Activated T-cell treated with anti-CD3 and anti-CD28 coated beads, Interleukin-2, amount 50 U/mL, for 24 hours (primary cell): Measurements from ENCODE around the gene CHMP2A.
"Not testable (repeated sequence)": the region's sequence is repeated elsewhere in the genome, so short reads cannot be mapped to it uniquely, and the experiment has no call there.

Experiments used
- DNase-seq: peaks from one replicate; pipeline ENCODE4 v3.0.0-alpha.2; 2020
- H3K27ac Mint-ChIP-seq: 2 replicates; pipeline ENCODE4 v1.8.0; 2020; ENCODE audit warnings: mild to moderate bottlenecking, mixed read lengths
- H3K27me3 Mint-ChIP-seq: 2 replicates; pipeline ENCODE4 v1.8.0; 2020; ENCODE audit warnings: mixed read lengths
- H3K36me3 Mint-ChIP-seq: 2 replicates; pipeline ENCODE4 v1.8.0; 2020; ENCODE audit warnings: low read depth, mixed read lengths
- H3K4me1 Mint-ChIP-seq: 2 replicates; pipeline ENCODE4 v1.8.0; 2020; ENCODE audit warnings: low read depth, mixed read lengths
- H3K4me3 Mint-ChIP-seq: 2 replicates; pipeline ENCODE4 v1.8.0; 2020; ENCODE audit warnings: mild to moderate bottlenecking, moderate library complexity, mixed read lengths
- H3K9me3 Mint-ChIP-seq: 2 replicates; pipeline ENCODE4 v1.8.0; 2020; ENCODE audit warnings: mixed read lengths

Gene CHMP2A

DNA sequence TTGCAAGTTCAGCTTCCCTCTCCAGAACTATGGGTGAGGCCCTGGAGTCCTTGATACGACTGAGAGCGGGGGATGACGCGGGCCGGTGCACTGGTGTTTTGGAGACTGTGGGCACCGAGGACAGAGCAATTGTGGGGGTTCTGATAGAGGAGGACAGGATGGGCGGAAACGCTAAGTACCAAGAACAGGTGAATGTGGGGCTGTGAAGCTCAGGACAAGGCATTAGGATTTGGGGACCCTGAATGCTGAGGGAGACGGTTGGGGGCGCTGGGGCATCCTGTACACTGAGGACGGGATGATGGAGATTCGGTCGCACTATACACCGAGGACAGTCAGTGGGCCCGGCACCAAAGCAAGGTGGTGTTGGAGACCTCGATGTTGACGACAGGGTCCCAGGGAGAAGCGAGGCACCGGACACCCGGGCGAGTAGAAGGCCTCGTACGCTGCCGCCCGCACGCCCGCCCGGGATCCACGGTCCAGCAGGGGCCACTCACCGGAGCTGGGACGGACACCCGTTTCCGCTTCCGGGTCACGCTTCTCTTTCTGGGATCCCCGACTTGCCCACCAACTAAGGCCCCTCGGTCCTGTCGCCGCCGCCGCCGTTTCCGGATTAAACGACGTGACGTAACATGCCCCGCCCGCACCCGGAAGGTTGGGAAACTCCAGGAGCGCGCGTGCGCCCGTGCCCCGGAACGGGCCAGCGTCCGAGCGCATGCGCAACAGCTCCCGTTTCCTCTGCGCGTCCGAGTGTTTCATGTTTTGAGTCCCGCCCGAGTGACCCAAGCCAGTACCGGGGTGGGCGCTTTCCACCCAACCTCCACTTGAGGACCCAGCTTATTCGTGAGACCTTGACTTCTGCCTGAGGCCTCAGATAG lies at the start of gene CHMP2A:
TSS of gene CHMP2A (minus strand) at position 612 of the 875 bp plus-strand sequence. CDS start 893 bp downstream, outside the sequence.
- Mint-ChIP-seq H3K27me3 (no peaks in the 10 kb centered on the region), H3K4me3 (peak within 1 kb of the TSS; percentile 97), H3K36me3 (peaks cover 93% of the 10 kb centered on the region), H3K27ac (peak within 1 kb of the TSS; percentile 96), H3K9me3 (no peaks in the 10 kb centered on the region), H3K4me1 (peaks cover 59% of the 10 kb centered on the region)
- DNase-seq, result peak; percentile 99

DNA sequence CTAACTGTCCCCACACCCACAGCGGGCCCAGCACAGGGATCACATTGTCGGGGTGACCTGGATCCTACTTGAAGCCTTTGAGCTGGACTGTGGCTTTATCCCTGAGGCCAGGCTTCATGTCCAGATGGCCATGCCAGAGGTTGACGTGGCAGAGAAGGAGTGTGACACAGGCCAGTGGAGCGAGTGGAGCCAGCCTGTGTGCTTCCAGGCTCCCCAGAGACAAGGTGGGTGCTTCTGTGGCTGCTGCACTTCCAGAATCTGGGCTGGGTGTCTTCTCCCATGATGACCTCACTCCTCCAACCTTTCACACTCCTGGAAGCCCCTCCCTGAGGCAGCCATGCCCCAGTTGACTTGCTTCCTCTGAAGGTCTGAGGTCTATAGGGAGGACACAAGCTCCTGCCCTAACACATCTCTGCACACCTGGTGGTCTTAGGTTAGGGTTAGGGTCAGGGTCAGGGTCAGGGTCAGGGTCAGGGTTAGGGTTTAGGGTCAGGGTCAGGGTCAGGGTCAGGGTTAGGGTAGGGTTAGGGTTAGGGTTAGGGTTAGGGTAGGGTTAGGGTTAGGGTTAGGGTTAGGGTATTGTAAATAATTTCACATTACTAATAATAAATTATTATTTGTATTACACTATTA lies 31.3 kb upstream of the CHMP2A start:
- H3K4me3 Mint-ChIP-seq, result no peak overlapping the region
- peaks cover 26% of the 10 kb centered on the region for H3K36me3 Mint-ChIP-seq
- peaks cover 3% of the 10 kb centered on the region for H3K4me1 Mint-ChIP-seq
- no peaks in the 10 kb centered on the region for H3K27me3 Mint-ChIP-seq
- DNase-seq, result no peak
- H3K9me3 Mint-ChIP-seq, result no peaks in the 10 kb centered on the region
- no peak overlapping the region for H3K27ac Mint-ChIP-seq

DNA sequence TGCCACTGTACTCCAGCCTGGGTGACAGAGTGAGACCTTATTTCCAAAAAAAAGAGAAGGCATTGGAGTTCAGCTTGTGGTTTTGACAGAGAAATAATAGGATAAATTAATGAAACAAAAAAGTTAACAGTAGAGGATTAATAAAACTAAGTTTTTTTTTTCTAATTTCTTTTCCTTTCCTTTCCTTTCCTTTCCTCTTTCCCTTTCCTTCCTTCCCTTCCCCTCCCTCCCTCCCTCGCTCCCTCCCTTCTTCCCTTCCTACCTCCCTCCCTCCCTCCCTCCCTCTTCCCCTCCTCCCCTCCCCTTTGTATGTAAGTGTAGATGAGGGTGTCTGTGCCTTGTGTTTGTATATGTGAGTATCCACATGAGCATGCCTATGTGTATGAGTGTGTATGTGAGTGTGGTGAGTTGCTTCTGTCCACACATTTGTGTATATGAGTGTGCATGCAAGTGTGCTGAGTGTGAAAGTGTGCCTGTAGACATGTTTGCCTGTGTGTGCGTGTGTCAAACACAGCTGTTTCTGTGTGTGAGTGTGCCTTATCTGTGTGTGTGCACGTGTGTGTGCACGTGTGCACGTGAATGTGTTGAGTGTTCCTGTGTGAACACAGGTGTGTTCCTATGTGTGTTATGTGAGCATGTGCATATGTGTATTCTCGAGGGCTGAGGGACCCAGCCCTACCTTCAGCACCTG lies 30.7 kb upstream of the CHMP2A start:
- Mint-ChIP-seq H3K27ac (no peak overlapping the region), H3K4me3 (no peak overlapping the region), H3K9me3 (no peaks in the 10 kb centered on the region), H3K4me1 (peaks cover 9% of the 10 kb centered on the region), H3K27me3 (no peaks in the 10 kb centered on the region), H3K36me3 (peaks cover 28% of the 10 kb centered on the region)
- no peak for DNase-seq

DNA sequence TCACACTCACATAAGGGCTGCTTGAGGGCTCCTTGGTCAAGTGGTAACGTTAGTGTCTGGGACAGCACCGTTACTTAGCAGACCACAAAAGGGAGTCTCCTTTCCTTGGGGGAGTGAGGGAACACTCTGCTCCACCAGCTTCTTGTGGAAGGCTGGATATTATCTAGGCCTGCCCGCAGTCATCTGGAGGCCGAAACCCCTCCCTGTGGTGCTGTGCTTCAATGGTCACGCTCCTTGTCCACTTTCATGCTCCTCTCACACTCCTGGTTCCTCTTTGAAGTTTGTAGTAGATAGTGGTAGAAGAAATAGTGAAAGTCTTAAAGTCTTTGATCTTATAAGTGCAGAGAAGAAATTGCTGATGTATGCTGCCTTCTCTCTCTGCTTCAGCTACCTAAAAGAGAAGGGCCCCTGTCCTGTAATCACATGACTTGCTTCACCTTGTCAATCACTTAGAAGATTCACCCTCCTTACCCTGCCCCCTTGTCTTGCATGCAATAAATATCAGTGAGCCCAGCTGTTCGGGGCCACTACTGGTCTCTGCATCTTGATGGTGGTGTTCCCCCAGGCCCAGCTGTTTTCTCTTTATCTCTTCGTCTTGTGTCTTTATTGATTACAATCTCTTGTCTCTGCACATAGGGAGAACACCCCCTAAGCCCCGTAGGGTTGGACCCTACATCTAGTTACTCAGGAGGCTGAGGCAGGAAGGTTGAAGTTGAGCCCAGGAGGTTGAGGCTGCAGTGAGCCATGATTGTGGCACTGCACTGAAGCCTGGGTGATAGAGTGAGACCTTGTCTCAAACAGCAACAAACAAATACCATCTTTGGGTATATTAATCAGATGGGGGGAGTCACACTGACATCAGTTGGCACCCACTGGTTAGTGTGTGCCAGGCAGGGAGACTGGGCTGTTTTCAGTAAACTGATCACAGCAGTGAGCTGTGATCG lies 29.9 kb upstream of the CHMP2A start:
- Mint-ChIP-seq H3K4me3 (no peak overlapping the region), H3K27me3 (no peaks in the 10 kb centered on the region), H3K27ac (no peak overlapping the region), H3K4me1 (peaks cover 9% of the 10 kb centered on the region), H3K9me3 (no peaks in the 10 kb centered on the region), H3K36me3 (peaks cover 28% of the 10 kb centered on the region)
- no peak for DNase-seq

DNA sequence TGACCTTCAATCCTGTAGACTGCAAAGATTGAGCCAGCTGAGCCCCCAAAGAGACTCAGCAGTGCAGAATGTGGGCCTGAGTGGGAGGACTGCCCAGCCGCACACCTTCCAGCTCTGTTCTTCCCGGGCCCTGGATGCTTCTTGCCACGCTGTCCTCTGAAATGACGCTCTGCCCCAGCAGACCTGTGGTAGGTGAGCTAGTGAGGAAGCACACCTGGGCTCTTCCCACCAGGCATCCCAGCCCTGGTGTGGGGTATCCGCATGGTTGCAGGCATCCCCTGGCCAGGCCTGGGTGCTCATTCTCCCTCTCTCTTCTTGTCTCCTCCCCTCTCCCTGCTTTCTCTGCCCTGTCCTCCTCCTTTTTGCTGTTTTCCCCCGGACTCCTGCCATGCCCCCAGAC lies 28.1 kb upstream of the CHMP2A start:
- H3K4me3 Mint-ChIP-seq, result no peak overlapping the region
- H3K27ac Mint-ChIP-seq, result no peak overlapping the region
- no peaks in the 10 kb centered on the region for H3K9me3 Mint-ChIP-seq
- peaks cover 35% of the 10 kb centered on the region for H3K36me3 Mint-ChIP-seq
- DNase-seq, result no peak
- H3K27me3 Mint-ChIP-seq, result no peaks in the 10 kb centered on the region
- H3K4me1 Mint-ChIP-seq, result peaks cover 26% of the 10 kb centered on the region

DNA sequence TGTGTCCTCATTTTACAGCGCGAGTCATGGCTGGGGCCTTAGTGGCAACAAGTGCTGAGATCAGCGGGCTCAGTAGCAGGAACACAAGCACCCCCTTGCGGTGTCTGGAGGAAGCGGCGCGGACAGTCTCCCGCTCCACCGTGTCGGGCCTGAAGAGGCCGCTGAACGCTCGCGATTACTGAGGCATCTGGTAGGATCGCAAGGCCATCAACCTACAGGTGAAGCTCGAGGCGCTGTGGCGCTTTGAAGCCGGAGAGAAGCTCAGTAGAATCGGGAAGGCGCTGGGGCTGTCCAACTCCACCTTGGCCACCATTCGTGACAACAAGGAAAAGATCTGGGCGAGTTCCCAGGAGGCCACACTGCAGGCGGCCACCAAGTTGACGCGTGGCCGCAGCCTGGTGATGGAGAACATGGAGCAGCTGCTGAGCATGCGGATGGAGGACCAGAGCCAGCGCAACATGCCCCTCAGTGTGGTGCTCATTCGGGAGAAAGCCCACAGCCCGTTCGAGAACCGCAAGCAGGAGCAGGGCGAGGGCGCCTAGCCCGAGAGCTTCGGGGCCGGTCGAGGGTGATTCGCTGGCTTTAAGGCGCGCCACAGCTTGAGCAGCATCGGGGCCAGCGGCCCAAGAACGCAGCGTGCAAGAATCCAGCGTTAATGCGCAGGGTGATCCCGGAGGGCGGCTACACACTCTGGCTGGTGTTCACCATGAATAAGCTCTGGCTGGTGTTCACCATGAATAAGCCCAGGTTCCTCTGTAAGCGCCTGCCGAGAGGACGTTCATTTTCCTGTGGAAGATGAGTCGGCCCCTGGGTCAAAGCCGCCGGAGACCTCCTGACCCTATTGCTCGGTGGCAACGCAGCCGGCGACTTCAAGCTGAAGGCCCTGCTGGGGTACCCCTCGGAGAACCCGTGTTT lies 26.6 kb upstream of the CHMP2A start:
- Mint-ChIP-seq H3K27me3 (no peaks in the 10 kb centered on the region), H3K27ac (peak overlapping the region; percentile 87), H3K9me3 (no peaks in the 10 kb centered on the region), H3K4me1 (peaks cover 34% of the 10 kb centered on the region), H3K36me3 (peaks cover 39% of the 10 kb centered on the region), H3K4me3 (no peak overlapping the region)
- DNase-seq, result peak; percentile 93

DNA sequence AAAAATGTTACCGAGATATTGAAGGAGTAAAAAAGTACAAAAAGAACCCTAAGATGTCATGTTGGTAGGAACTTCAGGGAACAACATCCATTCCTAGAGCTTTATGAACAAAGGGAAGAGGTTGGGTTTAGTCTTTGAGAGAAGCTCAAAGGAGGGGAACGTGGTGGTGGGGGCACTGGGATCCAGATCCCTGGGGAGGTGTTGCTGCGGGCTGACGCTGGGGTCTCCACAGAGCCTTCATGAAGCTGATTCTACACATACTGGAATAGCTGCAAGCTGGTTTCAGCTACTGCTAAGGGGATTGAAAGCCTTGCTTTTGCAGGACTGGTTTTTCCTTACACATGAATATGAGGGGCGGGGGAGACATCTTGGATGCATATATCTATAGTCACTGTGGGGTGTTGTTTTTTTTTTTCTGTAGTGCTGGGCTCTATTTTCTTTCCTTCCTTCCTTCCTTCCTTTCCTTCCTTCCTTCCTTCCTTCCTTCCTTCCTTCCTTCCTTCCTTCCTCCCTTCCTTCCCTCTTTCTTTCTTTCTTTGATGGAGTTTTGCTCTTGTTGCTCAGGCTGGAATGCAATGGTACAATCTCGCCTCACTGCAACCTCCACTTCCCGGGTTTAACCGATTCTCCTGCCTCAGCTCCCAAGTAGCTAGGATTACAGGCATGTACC lies 24.7 kb upstream of the CHMP2A start:
- no peaks in the 10 kb centered on the region for H3K9me3 Mint-ChIP-seq
- no peak overlapping the region for H3K4me3 Mint-ChIP-seq
- H3K36me3 Mint-ChIP-seq, result peaks cover 43% of the 10 kb centered on the region
- H3K27ac Mint-ChIP-seq, result peak overlapping the region; percentile 63
- peaks cover 41% of the 10 kb centered on the region for H3K4me1 Mint-ChIP-seq
- H3K27me3 Mint-ChIP-seq, result no peaks in the 10 kb centered on the region
- DNase-seq, result no peak

DNA sequence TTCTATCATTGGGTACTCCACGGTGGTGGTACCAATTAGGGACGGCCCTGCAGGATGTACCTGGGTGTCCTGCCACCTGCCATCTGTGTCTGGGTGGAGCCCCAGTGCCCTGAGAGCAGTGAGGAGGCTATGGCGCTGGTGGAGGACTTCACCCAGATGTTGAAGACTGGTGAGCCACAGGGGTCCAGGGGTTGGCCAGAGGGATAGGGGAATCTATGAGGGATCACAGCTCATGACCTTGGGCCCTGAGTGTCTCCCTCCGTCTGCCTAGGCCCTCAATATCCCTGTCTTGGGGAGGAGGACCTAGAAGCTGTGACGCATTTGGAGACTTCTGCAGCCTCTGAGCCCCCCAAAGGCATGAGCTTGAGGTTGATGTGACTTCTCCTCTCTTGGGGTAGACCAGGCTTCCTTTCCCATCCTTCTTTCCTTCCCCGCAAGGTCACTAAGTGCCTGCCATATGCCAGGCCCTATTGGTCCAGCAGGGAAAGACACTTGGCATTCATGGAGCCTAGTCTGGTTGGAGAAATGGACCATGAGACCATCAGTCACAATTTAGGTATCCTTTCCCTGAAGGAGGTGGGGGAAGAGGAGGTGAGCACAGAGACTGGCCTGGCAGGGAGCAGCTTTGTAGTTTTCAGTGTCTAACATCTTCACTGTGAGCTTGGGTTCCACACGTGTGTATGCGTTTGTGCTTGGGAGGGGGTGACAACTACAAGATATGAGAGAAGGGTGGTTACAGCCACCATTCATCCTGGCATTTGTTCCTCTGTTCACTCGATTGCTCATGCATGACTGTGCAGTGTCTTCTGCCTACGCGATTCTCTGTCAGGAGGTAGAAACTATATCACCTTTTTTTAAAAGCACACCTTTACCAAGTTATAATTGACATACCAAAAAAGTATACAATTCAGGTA lies 23.4 kb upstream of the CHMP2A start:
- H3K4me3 Mint-ChIP-seq, result peak overlapping the region; percentile 39
- peak overlapping the region; percentile 86 for H3K27ac Mint-ChIP-seq
- peaks cover 36% of the 10 kb centered on the region for H3K36me3 Mint-ChIP-seq
- H3K27me3 Mint-ChIP-seq, result no peaks in the 10 kb centered on the region
- peak; percentile 34 for DNase-seq
- H3K4me1 Mint-ChIP-seq, result peaks cover 52% of the 10 kb centered on the region
- no peaks in the 10 kb centered on the region for H3K9me3 Mint-ChIP-seq

DNA sequence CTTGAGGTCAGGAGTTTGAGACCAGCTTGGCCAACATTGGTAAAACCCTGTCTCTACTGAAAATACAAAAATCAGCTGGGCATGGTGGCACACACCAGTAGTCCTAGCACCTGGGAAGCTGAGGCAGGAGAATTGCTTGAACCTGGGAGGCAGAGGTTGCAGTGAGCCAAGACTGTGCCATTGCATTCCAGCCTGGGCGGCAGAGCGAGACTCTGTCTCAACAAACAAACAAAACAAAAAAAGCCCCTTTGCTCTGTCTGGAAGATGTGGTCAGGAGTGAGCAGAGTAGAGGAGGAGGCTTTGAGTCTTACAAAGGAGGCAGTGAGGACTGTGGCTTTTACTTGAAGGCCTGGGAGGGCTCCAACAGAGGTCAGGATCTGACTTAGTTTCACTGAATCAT lies 22.7 kb upstream of the CHMP2A start:
- peak overlapping the region; percentile 86 for H3K27ac Mint-ChIP-seq
- not testable (repeated sequence) for H3K27me3 Mint-ChIP-seq, H3K9me3 Mint-ChIP-seq
- H3K4me1 Mint-ChIP-seq, result peaks cover 55% of the 10 kb centered on the region
- H3K36me3 Mint-ChIP-seq, result peaks cover 34% of the 10 kb centered on the region
- peak overlapping the region; percentile 39 for H3K4me3 Mint-ChIP-seq
- DNase-seq, result peak; percentile 24

DNA sequence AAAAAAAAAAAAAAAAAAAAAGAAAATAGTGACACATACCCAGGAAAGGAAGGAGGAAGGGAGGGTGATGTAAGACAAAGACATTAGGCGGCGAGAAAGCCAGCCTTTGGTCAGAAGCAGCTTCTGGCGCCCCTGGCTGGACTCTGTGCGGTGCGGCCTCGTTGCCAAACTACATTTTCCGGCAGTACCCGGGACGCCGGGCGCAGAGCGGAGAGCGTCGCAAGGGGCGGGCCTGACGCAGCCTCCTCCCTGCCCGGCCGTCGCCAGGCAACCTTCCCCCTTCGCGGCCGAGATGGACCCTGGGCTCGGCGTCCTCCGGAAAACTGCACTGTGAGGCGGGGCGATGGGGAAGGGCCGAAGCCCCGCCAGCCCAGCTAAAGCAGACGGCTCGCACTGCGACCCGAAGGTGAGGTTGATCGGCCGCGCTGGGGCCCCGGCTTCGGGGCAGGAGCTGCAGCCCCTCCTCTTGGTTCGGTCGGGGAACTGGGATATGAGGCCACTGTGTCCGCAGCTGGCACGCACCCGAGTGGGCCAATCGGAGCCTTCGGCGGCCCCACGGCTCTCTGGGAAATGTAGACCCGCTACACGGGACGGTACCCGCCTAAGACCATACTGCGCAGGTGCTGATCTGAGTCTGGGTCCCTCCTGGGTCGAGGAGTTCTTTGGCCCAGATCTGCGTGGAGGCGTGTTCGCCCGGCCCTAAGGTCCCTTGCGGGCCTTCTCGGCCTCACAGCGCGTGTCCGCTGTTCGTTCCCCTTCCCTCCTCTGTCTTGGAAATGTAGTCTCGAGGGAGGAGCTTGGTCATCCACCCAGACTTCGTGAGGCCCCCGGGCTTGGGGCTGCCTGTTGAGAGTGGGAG lies 20.5 kb upstream of the CHMP2A start:
- Mint-ChIP-seq H3K36me3 (peaks cover 40% of the 10 kb centered on the region), H3K27ac (peak overlapping the region; percentile 100), H3K4me1 (peaks cover 58% of the 10 kb centered on the region), H3K9me3 (no peaks in the 10 kb centered on the region), H3K27me3 (no peaks in the 10 kb centered on the region), H3K4me3 (peak overlapping the region; percentile 92)
- DNase-seq, result peak; percentile 87

DNA sequence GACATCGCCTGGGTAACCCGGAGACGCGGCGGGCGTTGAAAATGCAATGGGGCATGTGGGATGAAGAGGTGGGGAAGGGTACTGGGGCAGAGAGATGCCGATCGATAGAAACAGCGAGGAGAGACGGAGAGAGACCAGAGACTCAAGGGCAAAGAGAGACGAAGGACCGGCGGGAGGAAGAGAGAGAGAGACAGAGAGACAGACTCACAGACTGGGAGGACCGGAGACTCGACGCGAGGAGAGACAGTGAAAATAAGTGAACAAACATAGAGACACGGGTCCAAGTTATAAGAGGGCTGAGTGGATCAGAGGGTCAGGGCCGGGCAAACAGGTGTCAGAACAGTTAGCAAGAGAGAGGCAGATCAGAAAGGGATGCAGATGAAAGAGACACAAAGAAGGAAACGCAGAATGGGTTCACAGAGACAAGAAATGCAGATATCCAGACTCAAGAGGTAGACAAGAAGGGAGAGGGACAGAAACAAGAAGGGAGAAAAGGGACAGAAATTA lies 18.8 kb upstream of the CHMP2A start:
- Mint-ChIP-seq H3K36me3 (peaks cover 50% of the 10 kb centered on the region), H3K4me1 (peaks cover 48% of the 10 kb centered on the region), H3K9me3 (no peaks in the 10 kb centered on the region), H3K27me3 (no peaks in the 10 kb centered on the region), H3K4me3 (peak overlapping the region; percentile 92), H3K27ac (peak overlapping the region; percentile 100)
- DNase-seq, result no peak
